Esophagus (tissue), 2 donors: Measurements from ENCODE around the gene HECTD4. TPM values are rescaled to one million over a fixed set of nuclear protein-coding genes. Genes with fewer than 3 reads are reported as not detected.

Experiments used
- H3K27ac ChIP-seq, 2 donors: one replicate each; pipeline ENCODE4 v1.5.1; 2013; ENCODE audit warnings: low read depth in 2 of 2, mild to moderate bottlenecking in 2 of 2, inconsistent platforms in 1 of 2, low read length in 1 of 2, moderate library complexity in 1 of 2
- H3K27me3 ChIP-seq, 2 donors: one replicate each; pipeline ENCODE4 v1.6.1; 2013; ENCODE audit warnings: low read length in 2 of 2, control low read depth in 1 of 2, mild to moderate bottlenecking in 1 of 2; ENCODE audit not compliant: insufficient read depth in 2 of 2, control insufficient read depth in 1 of 2
- H3K36me3 ChIP-seq, 2 donors: one replicate each; pipeline ENCODE4 v1.6.1; 2013; ENCODE audit warnings: low read length in 1 of 2; ENCODE audit not compliant: control insufficient read depth in 2 of 2, insufficient read depth in 2 of 2
- H3K4me1 ChIP-seq, 2 donors: one replicate each; pipeline ENCODE4 v1.6.1; 2013; ENCODE audit warnings: low read length in 1 of 2; ENCODE audit not compliant: control insufficient read depth in 2 of 2, insufficient read depth in 2 of 2
- H3K4me3 ChIP-seq, 2 donors: one replicate each; pipeline ENCODE4 v1.5.1; 2013; ENCODE audit warnings: low read length in 2 of 2, mild to moderate bottlenecking in 2 of 2, low read depth in 1 of 2, moderate library complexity in 1 of 2
- H3K9me3 ChIP-seq, 2 donors: one replicate each; pipeline ENCODE4 v1.6.1; 2013; ENCODE audit warnings: mild to moderate bottlenecking in 2 of 2, low read depth in 1 of 2, low read length in 1 of 2, moderate library complexity in 1 of 2; ENCODE audit not compliant: control insufficient read depth in 2 of 2, insufficient read depth in 1 of 2
- WGBS, 2 donors: extraction: QIAGEN DNeasy Blood & Tissue Kit; methylation state at CpG; one replicate each; pipeline ENCODE4 v1.1.7; 2013; 5-methylcytosine and 5-hydroxymethylcytosine counted together
- polyA plus RNA-seq, 2 donors: library from polyadenylated mRNA; stranded (reverse); fragments of 200-250 nt; gene quantifications; one replicate each; pipeline ENCODE4 v1.2.3, GENCODE V29; 2013
- donor health status: healthy with polysubstance abuse.
- donor health status: Bipolar disorder and iron deficiency.

The HECTD4 gene
- polyA plus RNA-seq, 2 donors, result 10.7 to 29.0 TPM

DNA sequence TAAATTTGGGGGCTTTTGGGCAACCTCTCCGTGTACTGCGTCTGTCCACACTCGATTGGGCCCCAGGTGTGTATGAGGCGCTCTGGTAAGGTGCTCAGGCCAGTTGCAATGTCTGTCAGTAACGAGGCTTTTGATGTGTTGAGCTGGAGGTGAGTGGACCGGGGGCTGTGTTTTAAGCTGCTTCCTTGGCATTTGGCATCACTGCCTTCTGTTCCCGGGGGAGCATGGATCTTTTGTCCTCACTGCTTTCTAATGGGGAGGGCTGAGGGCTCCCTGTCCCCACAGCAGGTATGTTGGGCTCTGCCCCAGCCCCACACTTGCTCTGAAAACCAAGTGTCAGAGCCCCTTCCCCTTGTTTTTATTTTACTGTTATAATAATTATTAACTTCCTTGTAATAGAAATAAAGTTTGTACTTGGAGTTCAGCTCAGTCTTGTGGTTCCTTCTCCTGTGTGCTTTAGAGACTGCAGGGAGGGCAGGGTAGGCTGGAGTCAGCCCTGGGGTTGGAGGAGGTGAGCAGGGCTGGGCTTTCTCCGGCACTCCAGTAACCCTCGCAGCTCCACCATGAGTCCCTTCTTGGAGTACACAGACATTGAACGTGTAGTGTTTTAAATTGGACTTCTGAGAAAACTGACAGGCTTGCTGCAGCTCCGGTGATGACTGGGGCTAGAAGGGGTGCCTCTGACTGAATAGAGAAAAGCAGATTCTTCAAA is 228.9 kb downstream of the HECTD4 start:
- 83 to 86% methylated on average over 11 of the region's 11 CpGs for WGBS, 2 donors
- peaks cover 20 to 31% of the 10 kb centered on the region in 2 donors for H3K36me3 ChIP-seq
- H3K9me3 ChIP-seq, result no peaks in the 10 kb centered on the region
- no peak overlapping the region for H3K27ac ChIP-seq
- H3K27me3 ChIP-seq, result no peaks in the 10 kb centered on the region
- no peak overlapping the region for H3K4me3 ChIP-seq
- no peaks in the 10 kb centered on the region for H3K4me1 ChIP-seq

DNA sequence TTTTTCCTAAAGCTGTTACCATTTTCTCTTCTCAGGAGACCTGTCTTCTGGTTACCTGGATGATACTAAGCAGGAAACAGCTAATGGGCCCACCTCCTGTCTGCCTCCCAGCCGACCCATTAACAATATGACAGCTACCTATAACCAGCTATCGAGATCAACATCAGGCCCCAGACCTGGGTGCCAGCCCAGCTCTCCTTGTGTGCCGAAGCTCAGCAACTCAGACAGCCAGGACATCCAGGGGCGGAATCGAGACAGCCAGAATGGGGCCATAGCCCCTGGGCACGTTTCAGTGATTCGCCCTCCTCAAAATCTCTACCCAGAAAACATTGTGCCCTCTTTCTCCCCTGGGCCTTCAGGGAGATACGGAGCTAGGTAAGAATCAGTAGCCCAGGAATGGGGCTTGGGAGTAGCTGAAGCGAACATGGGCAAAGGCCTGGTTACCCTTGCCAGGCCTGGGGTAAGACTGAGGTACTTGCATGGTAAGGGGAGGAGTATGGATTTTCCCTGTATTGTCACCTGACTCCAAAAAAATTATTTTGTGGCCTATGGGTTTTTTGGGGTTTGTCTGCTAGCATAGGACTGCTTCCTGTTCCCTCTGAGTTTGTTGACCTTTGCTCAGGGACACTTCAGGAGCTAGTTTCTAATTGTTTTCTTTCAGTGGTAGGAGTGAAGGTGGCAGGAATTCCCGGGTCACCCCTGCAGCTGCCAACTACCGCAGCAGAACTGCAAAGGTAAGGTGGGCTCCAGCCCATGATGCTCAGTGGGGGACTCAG is 230.3 kb downstream of the HECTD4 start:
- no peak overlapping the region for H3K4me3 ChIP-seq
- H3K4me1 ChIP-seq, result no peaks in the 10 kb centered on the region
- H3K9me3 ChIP-seq, result no peaks in the 10 kb centered on the region
- WGBS, 2 donors, result 92 to 93% methylated on average over 11 of the region's 11 CpGs
- H3K27ac ChIP-seq, result no peak overlapping the region
- peaks cover 22 to 36% of the 10 kb centered on the region in 2 donors for H3K36me3 ChIP-seq
- H3K27me3 ChIP-seq, result no peaks in the 10 kb centered on the region

DNA sequence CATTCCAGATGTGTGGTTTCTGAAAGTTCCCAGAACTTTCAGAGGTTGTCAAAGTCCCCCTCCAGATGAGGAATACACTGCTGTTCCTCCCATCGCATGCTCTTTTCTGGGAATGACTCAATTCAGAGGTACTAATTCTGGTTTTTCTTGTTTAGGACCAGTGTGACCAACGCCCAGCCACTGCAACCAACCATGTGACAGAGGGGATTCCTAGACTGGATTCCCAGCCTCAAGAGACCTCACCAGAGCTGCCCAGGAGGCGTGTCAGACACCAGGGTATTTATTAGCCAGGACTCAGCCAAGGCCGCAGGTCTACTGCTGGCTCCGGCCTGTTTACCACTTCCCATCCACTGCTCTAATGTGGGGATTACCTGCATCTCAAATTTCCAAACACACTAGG is 232.6 kb downstream of the HECTD4 start:
- peak overlapping the region; percentile 35 to 80 for H3K27ac ChIP-seq
- H3K4me3 ChIP-seq, result no peak overlapping the region
- H3K4me1 ChIP-seq, result no peaks in the 10 kb centered on the region
- no peaks in the 10 kb centered on the region for H3K9me3 ChIP-seq
- WGBS, 2 donors, result 59 to 73% methylated on average over 5 of the region's 5 CpGs
- peaks cover 30 to 43% of the 10 kb centered on the region in 2 donors for H3K36me3 ChIP-seq
- no peaks in the 10 kb centered on the region for H3K27me3 ChIP-seq

DNA sequence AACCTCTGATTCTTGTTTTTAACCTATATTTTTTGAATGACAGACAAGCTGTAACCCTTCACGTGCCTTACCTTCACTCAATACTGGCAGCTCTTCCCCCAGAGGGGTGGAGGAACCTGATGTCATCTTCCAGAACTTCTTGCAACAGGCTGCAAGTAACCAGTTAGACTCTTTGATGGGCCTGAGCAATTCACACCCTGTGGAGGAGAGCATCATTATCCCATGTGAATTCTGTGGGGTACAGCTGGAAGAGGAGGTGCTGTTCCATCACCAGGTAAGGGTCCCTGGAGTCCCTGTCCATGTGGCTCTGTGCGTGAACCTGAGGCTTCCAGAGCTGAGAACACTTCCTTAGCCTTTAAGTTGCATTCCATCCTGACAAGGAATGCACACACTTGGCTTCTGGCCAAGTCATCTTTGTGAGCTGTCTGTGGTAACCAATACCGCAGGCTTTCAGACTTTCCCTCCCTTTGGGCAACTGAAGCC is 234.2 kb downstream of the HECTD4 start:
- 73 to 77% methylated on average over 3 of the region's 3 CpGs for WGBS, 2 donors
- Histone ChIP-seq H3K27me3 (no peaks in the 10 kb centered on the region), H3K9me3 (no peaks in the 10 kb centered on the region), H3K4me1 (no peaks in the 10 kb centered on the region), H3K4me3 (no peak overlapping the region), H3K36me3 (peaks cover 27 to 39% of the 10 kb centered on the region in 2 donors), H3K27ac (peak overlapping the region in 1 of 2 donors; percentile 34)

DNA sequence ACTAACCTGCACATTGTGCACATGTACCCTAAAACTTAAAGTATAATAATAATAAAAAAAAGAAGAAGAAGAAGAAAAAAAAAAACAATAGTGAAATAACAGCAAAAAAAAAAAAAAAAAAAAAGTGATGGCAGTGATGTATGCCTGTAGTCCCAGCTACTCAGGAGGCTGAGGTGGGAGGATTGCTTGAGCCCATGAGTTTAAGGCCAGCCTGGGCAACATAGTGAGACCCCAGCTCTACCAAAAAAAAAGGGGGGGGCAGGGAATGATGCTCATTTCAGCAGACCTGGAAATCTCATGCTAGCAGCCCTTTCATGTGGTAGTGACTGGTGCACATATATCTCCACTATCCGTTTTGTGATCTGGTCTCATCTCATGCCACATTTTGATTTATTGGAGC is 236.1 kb downstream of the HECTD4 start:
- Histone ChIP-seq H3K36me3 (peaks cover 11 to 28% of the 10 kb centered on the region in 2 donors), H3K4me3 (no peak overlapping the region), H3K27ac (no peak overlapping the region), H3K9me3 (no peaks in the 10 kb centered on the region), H3K4me1 (no peaks in the 10 kb centered on the region), H3K27me3 (no peaks in the 10 kb centered on the region)
- 83 to 91% methylated on average over 1 of the region's 1 CpG for WGBS, 2 donors

DNA sequence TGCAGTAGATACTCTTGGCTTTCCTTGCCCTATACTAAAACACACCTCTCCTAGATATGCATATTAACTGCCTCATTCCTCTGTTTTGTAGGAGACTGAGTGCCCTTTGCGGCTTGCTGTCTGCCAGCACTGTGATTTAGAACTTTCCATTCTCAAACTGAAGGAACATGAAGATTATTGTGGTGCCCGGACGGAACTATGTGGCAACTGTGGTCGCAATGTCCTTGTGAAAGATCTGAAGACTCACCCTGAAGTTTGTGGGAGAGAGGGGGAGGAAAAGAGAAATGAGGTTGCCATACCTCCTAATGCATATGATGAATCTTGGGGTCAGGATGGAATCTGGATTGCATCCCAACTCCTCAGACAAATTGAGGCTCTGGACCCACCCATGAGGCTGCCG is 241.5 kb downstream of the HECTD4 start:
- Histone ChIP-seq H3K4me3 (no peak overlapping the region), H3K27ac (no peak overlapping the region)

DNA sequence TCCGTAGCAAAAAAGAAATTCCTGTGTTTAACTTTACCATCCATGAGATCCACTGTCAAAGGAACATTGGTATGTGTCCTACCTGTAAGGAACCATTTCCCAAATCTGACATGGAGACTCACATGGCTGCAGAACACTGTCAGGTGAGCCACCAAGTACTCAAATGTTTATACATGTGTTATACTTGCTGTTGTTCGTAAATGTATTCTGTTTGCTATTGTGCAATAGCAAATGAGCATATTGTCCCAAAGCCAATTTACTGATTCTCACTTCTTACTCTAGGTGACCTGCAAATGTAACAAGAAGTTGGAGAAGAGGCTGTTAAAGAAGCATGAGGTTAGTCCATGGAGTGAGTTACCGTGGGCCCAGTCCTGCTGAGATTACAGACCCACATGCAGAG is 247.5 kb downstream of the HECTD4 start:
- Histone ChIP-seq H3K27ac (peak overlapping the region; percentile 26 to 78), H3K9me3 (no peaks in the 10 kb centered on the region), H3K36me3 (peaks cover 5 to 10% of the 10 kb centered on the region in 2 donors), H3K4me3 (no peak overlapping the region), H3K4me1 (peaks cover 0 to 2% of the 10 kb centered on the region in 2 donors), H3K27me3 (no peaks in the 10 kb centered on the region)
- 59 to 65% methylated on average over 3 of the region's 3 CpGs for WGBS, 2 donors

More for the DNA sequence above, 241.5 kb downstream of the HECTD4 start:
- Histone ChIP-seq H3K9me3 (no peaks in the 10 kb centered on the region), H3K36me3 (peaks cover 9 to 21% of the 10 kb centered on the region in 2 donors), H3K27me3 (no peaks in the 10 kb centered on the region), H3K4me1 (no peaks in the 10 kb centered on the region)
- 84 to 92% methylated on average over 5 of the region's 5 CpGs for WGBS, 2 donors

DNA sequence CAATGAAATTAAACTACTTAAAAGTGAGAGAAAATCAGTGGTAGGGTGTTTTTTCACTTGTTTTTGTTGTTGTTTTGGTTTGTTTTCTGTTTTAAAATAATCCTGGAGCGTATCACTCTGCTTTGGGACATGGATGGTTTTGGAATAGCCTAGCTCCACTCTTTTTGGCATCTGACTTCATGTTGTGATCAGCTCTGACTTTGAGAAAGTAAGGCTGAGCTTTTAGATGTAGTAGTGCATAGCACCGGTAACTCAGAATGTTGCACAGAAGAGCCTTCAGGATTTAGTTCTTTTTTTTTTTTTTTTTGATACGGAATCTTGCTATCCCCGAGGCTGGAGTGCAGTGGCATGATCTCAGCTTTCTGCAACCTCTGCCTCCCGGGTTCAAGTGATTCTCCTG is 248.8 kb downstream of the HECTD4 start:
- H3K27ac ChIP-seq, result no peak overlapping the region
- peaks cover 5 to 10% of the 10 kb centered on the region in 2 donors for H3K36me3 ChIP-seq
- no peak overlapping the region for H3K4me3 ChIP-seq
- H3K9me3 ChIP-seq, result no peaks in the 10 kb centered on the region
- H3K27me3 ChIP-seq, result no peaks in the 10 kb centered on the region
- 91 to 94% methylated on average over 5 of the region's 5 CpGs for WGBS, 2 donors
- H3K4me1 ChIP-seq, result peaks cover 0 to 2% of the 10 kb centered on the region in 2 donors

DNA sequence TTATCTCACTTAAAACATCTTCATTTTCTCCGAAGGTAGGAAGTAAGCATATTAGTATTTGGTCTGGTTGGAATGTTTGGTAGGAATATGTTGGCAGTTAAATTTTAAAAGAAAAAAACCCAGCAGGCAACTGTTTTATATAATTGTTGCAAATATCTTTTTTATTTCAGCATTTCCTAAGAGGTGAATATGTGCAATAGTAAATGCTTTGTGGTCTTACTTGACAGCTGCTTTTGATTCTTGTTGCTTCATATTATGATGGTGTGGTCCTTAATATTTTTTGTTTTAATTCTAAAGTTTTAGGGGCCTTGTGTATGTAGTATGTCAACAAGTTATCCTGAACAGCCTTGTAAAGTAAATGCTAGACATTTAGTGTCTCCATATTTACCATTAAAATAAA is 250.5 kb downstream of the HECTD4 start:
- Histone ChIP-seq H3K4me3 (no peak overlapping the region), H3K4me1 (peaks cover 0 to 10% of the 10 kb centered on the region in 2 donors), H3K36me3 (peaks cover 4 to 5% of the 10 kb centered on the region in 2 donors), H3K27me3 (no peaks in the 10 kb centered on the region), H3K27ac (no peak overlapping the region), H3K9me3 (no peaks in the 10 kb centered on the region)
- WGBS, 2 donors, result 82 to 84% methylated on average over 1 of the region's 1 CpG
